ENCODE results near the gene RFPL4AL1. TPM values are rescaled to one million over a fixed set of nuclear protein-coding genes. Genes with fewer than 3 reads are reported as not detected.

Gene RFPL4AL1
- total and polyA plus RNA-seq, 2 donors from 2014 or later = not detected

DNA sequence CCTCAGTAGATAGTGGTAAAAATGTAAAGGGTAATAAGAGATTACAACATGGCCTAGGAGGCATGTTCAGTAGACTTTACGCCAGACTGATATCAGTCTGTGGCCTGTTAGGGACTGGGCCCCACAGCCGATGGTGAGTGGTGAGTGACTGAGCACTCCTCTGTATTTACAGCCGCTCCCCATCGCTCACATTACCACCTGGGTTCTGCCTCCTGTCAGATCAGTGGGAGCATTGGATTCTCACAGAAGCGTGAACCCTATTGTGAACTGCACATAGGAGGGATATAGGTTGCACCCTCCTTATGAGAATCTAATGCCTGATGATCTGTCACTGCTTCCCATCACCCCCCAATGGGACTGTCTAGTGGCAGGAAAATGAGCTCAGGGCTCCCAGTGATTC is 45.0 kb downstream of the RFPL4AL1 start:
- Histone ChIP-seq H3K4me1 (ENCODE audit: control insufficient read depth in 2 of 3, insufficient read depth in 2 of 3, low read depth in 1 of 3, low read length in 3 of 3) (peaks cover 0 to 8% (median 0%) of the 10 kb centered on the region in 3 donors), H3K27ac (ENCODE audit: low read depth in 2 of 2, low read length in 2 of 2) (no peak overlapping the region), H3K9me3 (ENCODE audit: control insufficient read depth in 2 of 3, insufficient read depth in 1 of 3, low read length in 3 of 3) (no peaks in the 10 kb centered on the region), H3K36me3 (ENCODE audit: control insufficient read depth in 2 of 3, insufficient read depth in 3 of 3, low read length in 3 of 3) (no peaks in the 10 kb centered on the region), H3K27me3 (ENCODE audit: control insufficient read depth, insufficient read depth, low read length) (no peaks in the 10 kb centered on the region), H3K4me3 (ENCODE audit: low read length in 3 of 3) (no peak overlapping the region), H3K9ac (ENCODE audit: low read length in 3 of 3) (no peak overlapping the region)
- no peak for FAIRE-seq
- no peak for TF ChIP-seq CTCF (IDR thresholded peaks at IDR 0.05; ENCODE audit: borderline replicate concordance, extremely low read depth, insufficient read depth)
- intact Hi-C loops (cut with DNase I) = no loop called here
- no peak for DNase-seq

- Histone ChIP-seq H3K4me3 (ENCODE audit: low read length in 3 of 3) (no peak overlapping the region), H3K27me3 (ENCODE audit: control insufficient read depth, insufficient read depth, low read length) (no peaks in the 10 kb centered on the region), H3K4me1 (ENCODE audit: control insufficient read depth in 2 of 3, insufficient read depth in 2 of 3, low read depth in 1 of 3, low read length in 3 of 3) (no peaks in the 10 kb centered on the region), H3K27ac (ENCODE audit: low read depth in 2 of 2, low read length in 2 of 2) (no peak overlapping the region), H3K36me3 (ENCODE audit: control insufficient read depth in 2 of 3, insufficient read depth in 3 of 3, low read length in 3 of 3) (no peaks in the 10 kb centered on the region), H3K9me3 (ENCODE audit: control insufficient read depth in 2 of 3, insufficient read depth in 1 of 3, low read length in 3 of 3) (no peaks in the 10 kb centered on the region), H3K9ac (ENCODE audit: low read length in 3 of 3) (no peak overlapping the region)
- no peak for TF ChIP-seq CTCF (IDR thresholded peaks at IDR 0.05; ENCODE audit: borderline replicate concordance, extremely low read depth, insufficient read depth)
- DNase-seq (peak in 1 of 5 donors; percentile 13), FAIRE-seq (no peak)
- intact Hi-C loops (cut with DNase I) = no loop called here
Measured at GRCh38 chr19:55820037-55820436, 51.1 kb downstream of the RFPL4AL1 start.

Other genes with a start within 250 kb of the RFPL4AL1 start
- gene SBK2, start 232.0 kb upstream of the RFPL4AL1 start, total RNA-seq = not detected
- not detected for gene SBK2, start 232.0 kb upstream of the RFPL4AL1 start, polyA plus RNA-seq (ENCODE audit: insufficient read depth, low read depth, low replicate concordance)
- 0.66 TPM for gene SBK3, start 223.6 kb upstream of the RFPL4AL1 start, total RNA-seq
- gene SBK3, start 223.6 kb upstream of the RFPL4AL1 start, polyA plus RNA-seq (ENCODE audit: insufficient read depth, low read depth, low replicate concordance) = not detected
- 16.6 TPM for gene ZNF579, start 188.3 kb upstream of the RFPL4AL1 start, total RNA-seq
- gene ZNF579, start 188.3 kb upstream of the RFPL4AL1 start, polyA plus RNA-seq (ENCODE audit: insufficient read depth, low read depth, low replicate concordance) = 10.9 TPM
- 17.9 TPM for gene FIZ1, start 169.6 kb upstream of the RFPL4AL1 start, total RNA-seq
- 11.9 TPM for gene FIZ1, start 169.6 kb upstream of the RFPL4AL1 start, polyA plus RNA-seq (ENCODE audit: insufficient read depth, low read depth, low replicate concordance)
- 22.9 TPM for gene ZNF524, start 168.8 kb upstream of the RFPL4AL1 start, total RNA-seq
- gene ZNF524, start 168.8 kb upstream of the RFPL4AL1 start, polyA plus RNA-seq (ENCODE audit: insufficient read depth, low read depth, low replicate concordance) = 32.6 TPM
- 17.4 TPM for gene ZNF865, start 163.5 kb upstream of the RFPL4AL1 start, total RNA-seq
- gene ZNF865, start 163.5 kb upstream of the RFPL4AL1 start, polyA plus RNA-seq (ENCODE audit: insufficient read depth, low read depth, low replicate concordance) = 5.8 TPM
- gene ZNF784, start 144.6 kb upstream of the RFPL4AL1 start, total RNA-seq = 9.8 TPM
- gene ZNF784, start 144.6 kb upstream of the RFPL4AL1 start, polyA plus RNA-seq (ENCODE audit: insufficient read depth, low read depth, low replicate concordance) = 6.6 TPM
- 56.8 TPM for gene ZNF580, start 128.1 kb upstream of the RFPL4AL1 start, total RNA-seq
- 47.0 TPM for gene ZNF580, start 128.1 kb upstream of the RFPL4AL1 start, polyA plus RNA-seq (ENCODE audit: insufficient read depth, low read depth, low replicate concordance)
- gene ZNF581, start 125.5 kb upstream of the RFPL4AL1 start, total RNA-seq = 23.6 TPM
- 22.0 TPM for gene ZNF581, start 125.5 kb upstream of the RFPL4AL1 start, polyA plus RNA-seq (ENCODE audit: insufficient read depth, low read depth, low replicate concordance)
- 22.7 TPM for gene CCDC106, start 120.9 kb upstream of the RFPL4AL1 start, total RNA-seq
- gene CCDC106, start 120.9 kb upstream of the RFPL4AL1 start, polyA plus RNA-seq (ENCODE audit: insufficient read depth, low read depth, low replicate concordance) = 51.9 TPM
- gene U2AF2, start 114.1 kb upstream of the RFPL4AL1 start, total RNA-seq = 161 TPM
- 54.8 TPM for gene U2AF2, start 114.1 kb upstream of the RFPL4AL1 start, polyA plus RNA-seq (ENCODE audit: insufficient read depth, low read depth, low replicate concordance)
- gene EPN1, start 93.9 kb upstream of the RFPL4AL1 start, total RNA-seq = 145 TPM
- 138 TPM for gene EPN1, start 93.9 kb upstream of the RFPL4AL1 start, polyA plus RNA-seq (ENCODE audit: insufficient read depth, low read depth, low replicate concordance)
- 0.09 TPM for gene NLRP9, start 30.7 kb upstream of the RFPL4AL1 start, total RNA-seq
- gene NLRP9, start 30.7 kb upstream of the RFPL4AL1 start, polyA plus RNA-seq (ENCODE audit: insufficient read depth, low read depth, low replicate concordance) = not detected
- 0.41 TPM for gene RFPL4A, start 10.0 kb upstream of the RFPL4AL1 start, total RNA-seq
- gene RFPL4A, start 10.0 kb upstream of the RFPL4AL1 start, polyA plus RNA-seq (ENCODE audit: insufficient read depth, low read depth, low replicate concordance) = not detected
- gene NLRP11, start 62.9 kb downstream of the RFPL4AL1 start, total RNA-seq = 0.35 TPM
- not detected for gene NLRP11, start 62.9 kb downstream of the RFPL4AL1 start, polyA plus RNA-seq (ENCODE audit: insufficient read depth, low read depth, low replicate concordance)
- 0.06 TPM for gene NLRP4, start 67.4 kb downstream of the RFPL4AL1 start, total RNA-seq
- gene NLRP4, start 67.4 kb downstream of the RFPL4AL1 start, polyA plus RNA-seq (ENCODE audit: insufficient read depth, low read depth, low replicate concordance) = not detected
- gene NLRP13, start 163.2 kb downstream of the RFPL4AL1 start, total RNA-seq = not detected
- gene NLRP13, start 163.2 kb downstream of the RFPL4AL1 start, polyA plus RNA-seq (ENCODE audit: insufficient read depth, low read depth, low replicate concordance) = not detected
- gene NLRP8, start 178.7 kb downstream of the RFPL4AL1 start, total RNA-seq = not detected
- gene NLRP8, start 178.7 kb downstream of the RFPL4AL1 start, polyA plus RNA-seq (ENCODE audit: insufficient read depth, low read depth, low replicate concordance) = not detected
- not detected for gene NLRP5, start 217.7 kb downstream of the RFPL4AL1 start, total RNA-seq
- not detected for gene NLRP5, start 217.7 kb downstream of the RFPL4AL1 start, polyA plus RNA-seq (ENCODE audit: insufficient read depth, low read depth, low replicate concordance)

All from kidney (tissue), 14 donors.